ENCODE measurements around the gene EFNB1.

GRCh38 chrX:68847172-68847571, 18.4 kb downstream of the EFNB1 start:
- TF ChIP-seq CREB1 (CRISPR knock-in tag; IDR thresholded peaks at IDR 0.05) (no peak), CTCF (IDR thresholded peaks at IDR 0.05) (no peak), GABPB1 (CRISPR knock-in tag; IDR thresholded peaks at IDR 0.05) (no peak), MXD4 (CRISPR knock-in tag; IDR thresholded peaks at IDR 0.05; ENCODE audit: borderline replicate concordance) (no peak)

Data from WTC11 (cell line).